Naive B cell (primary cell): ENCODE measurements around the gene GUF1. TPM values are rescaled to one million over a fixed set of nuclear protein-coding genes. Genes with fewer than 3 reads are reported as not detected.

Experiments used
- ATAC-seq, 2 donors: fragments of 150-1000 bp; cut with Tn5 transposase; 2 replicates each; pipeline ENCODE4 v1.10.0; 2021; ENCODE audit warnings: low read depth in 2 of 2, mild to moderate bottlenecking in 2 of 2, moderate library complexity in 2 of 2
- DNase-seq: peaks from one replicate; pipeline ENCODE4 v3.0.0; 2022
- H3K27ac Mint-ChIP-seq, 6 donors: one replicate each; pipeline ENCODE4 v1.8.0; 2020 to 2022; ENCODE audit warnings: mild to moderate bottlenecking in 6 of 6, mixed read lengths in 6 of 6, moderate library complexity in 5 of 6, inconsistent platforms in 2 of 6
- H3K27me3 Mint-ChIP-seq, 3 donors: one replicate each; pipeline ENCODE4 v1.8.0; 2021 to 2022; ENCODE audit warnings: mixed read lengths in 3 of 3, mild to moderate bottlenecking in 1 of 3
- H3K36me3 Mint-ChIP-seq, 2 donors: one replicate each; pipeline ENCODE4 v1.8.0; 2020 to 2022; ENCODE audit warnings: mixed read lengths in 2 of 2, inconsistent platforms in 1 of 2, mild to moderate bottlenecking in 1 of 2
- H3K4me1 Mint-ChIP-seq, 3 donors: one replicate each; pipeline ENCODE4 v1.8.0; 2020 to 2022; ENCODE audit warnings: mixed read lengths in 3 of 3, inconsistent platforms in 1 of 3, mild to moderate bottlenecking in 1 of 3, moderate library complexity in 1 of 3
- H3K4me3 Mint-ChIP-seq, 8 donors: one replicate each; pipeline ENCODE4 v1.8.0; 2020 to 2022; ENCODE audit warnings: mild to moderate bottlenecking in 8 of 8, mixed read lengths in 8 of 8, moderate library complexity in 8 of 8, inconsistent platforms in 2 of 8
- H3K9me3 Mint-ChIP-seq, 7 donors: one replicate each; pipeline ENCODE4 v1.8.0; 2020 to 2022; ENCODE audit warnings: mixed read lengths in 7 of 7, mild to moderate bottlenecking in 5 of 7, inconsistent platforms in 2 of 7, moderate library complexity in 1 of 7
- polyA plus RNA-seq, 6 donors: library from polyadenylated mRNA; unstranded; fragments of 300-500 nt; fragmentation: Illumina TruSeq; gene quantifications; one replicate each; pipeline ENCODE4 v1.2.3, GENCODE V29; 2021; ENCODE audit warnings: low read depth in 6 of 6

Gene GUF1
- polyA plus RNA-seq, 6 donors from 2014 or later: 6.6 to 19.6 (median 14.4) TPM

DNA sequence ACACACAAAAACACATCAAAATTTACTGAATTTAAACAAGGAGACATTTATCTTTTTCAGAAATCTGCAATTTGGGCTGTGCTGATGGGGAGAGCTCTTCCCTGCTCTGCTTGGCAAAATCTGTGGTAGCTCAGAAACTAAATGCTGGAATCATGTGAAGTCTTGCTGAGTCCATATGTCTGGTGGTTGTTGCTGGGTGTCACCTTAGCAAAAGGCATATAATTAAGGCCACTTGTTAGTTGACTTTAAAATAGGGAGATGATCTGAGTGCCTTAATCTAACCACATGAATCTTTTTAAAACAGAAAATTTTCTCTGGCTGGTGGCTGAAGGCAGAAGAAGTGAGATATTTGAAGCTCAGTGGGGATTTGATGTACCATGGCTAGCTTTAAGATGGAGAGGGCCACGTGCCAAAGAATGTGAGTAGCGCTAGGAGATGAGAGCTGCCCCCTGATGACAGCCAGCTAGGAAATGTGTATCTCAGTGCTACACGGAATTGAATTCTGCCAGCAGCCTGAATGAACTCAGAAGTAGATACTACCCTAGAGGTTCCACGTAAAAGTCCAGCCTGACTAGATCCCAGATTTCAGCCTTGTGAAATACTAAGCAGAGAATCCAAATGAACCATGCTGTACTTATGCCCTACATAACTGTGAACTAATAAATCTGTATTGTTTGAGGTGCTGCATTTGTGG lies 7.6 kb upstream of the GUF1 start:
- DNase-seq: no peak
- ATAC-seq: no peak
- Mint-ChIP-seq H3K27me3 (peaks cover 20 to 30% (median 26%) of the 10 kb centered on the region in 3 donors), H3K9me3 (no peaks in the 10 kb centered on the region), H3K4me3 (no peak overlapping the region), H3K36me3 (no peaks in the 10 kb centered on the region), H3K4me1 (no peaks in the 10 kb centered on the region), H3K27ac (no peak overlapping the region)

DNA sequence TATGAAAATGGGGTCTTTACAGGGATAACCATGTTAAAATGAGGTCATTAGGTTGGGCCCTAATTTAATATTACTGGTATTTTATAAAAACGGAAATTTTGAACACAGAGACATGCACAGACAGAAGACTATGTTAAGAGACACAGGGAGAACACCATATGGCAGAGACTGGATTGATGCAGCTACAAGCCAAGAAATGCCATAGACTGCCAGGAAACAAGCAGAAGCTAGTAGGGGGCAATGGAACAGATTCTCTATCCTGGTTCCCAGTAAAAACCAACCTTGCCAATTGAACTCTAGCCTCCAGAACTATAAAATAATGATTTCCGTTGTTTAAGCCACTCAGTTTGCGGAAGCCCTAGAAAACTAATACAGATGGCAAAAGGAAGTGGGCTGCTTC lies 6.6 kb upstream of the GUF1 start:
- no peak for DNase-seq
- peak overlapping the region in 1 of 8 donors; percentile 0 for H3K4me3 Mint-ChIP-seq
- no peak overlapping the region for H3K27ac Mint-ChIP-seq
- no peaks in the 10 kb centered on the region for H3K9me3 Mint-ChIP-seq
- peaks cover 20 to 30% (median 23%) of the 10 kb centered on the region in 3 donors for H3K27me3 Mint-ChIP-seq
- ATAC-seq: no peak
- peaks cover 0 to under 1% (median 0%) of the 10 kb centered on the region in 3 donors for H3K4me1 Mint-ChIP-seq
- H3K36me3 Mint-ChIP-seq: no peaks in the 10 kb centered on the region

DNA sequence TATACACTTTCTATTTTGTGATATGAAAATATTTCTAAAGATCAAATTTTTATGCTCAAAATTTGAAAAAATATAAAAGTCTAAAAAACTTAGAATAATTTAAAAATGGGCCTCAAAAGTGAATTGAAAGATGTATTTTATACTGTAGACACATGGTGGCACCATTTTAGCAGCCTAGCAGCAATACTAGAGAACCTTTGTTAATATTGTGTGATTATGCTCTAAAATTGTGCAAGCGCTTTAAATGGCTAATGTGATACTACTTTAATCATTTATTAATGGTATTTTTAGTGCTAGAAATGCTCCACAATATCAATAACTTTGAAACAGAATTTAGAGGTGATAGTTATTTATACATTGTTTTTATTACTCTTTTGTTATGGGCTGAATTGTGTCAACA lies 3.7 kb upstream of the GUF1 start:
- Mint-ChIP-seq H3K27me3 (peaks cover 11 to 16% (median 11%) of the 10 kb centered on the region in 3 donors), H3K36me3 (no peaks in the 10 kb centered on the region), H3K4me3 (no peak overlapping the region), H3K9me3 (no peaks in the 10 kb centered on the region), H3K27ac (peak overlapping the region in 1 of 6 donors; percentile 68), H3K4me1 (peaks cover 10 to 16% (median 13%) of the 10 kb centered on the region in 3 donors)
- ATAC-seq (no peak), DNase-seq (no peak)

DNA sequence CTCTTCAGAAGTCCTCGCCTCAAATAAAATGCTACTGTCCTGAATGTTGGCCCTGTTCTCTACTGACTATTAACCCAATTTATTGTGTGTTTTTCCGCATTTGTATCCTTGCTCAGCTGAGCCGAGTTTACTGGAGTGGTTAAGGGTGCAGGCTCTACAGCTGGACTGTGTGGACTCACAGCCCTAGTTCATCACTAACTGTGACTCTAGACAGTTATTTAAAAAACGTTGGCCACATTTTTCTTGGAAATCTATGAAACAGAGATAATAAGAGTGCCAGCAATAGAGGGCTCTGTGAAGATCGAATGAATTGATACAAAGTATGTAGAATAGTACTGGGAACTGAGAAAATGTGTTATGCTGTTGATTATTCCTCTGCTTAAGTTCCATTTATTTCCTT lies 2.9 kb upstream of the GUF1 start:
- DNase-seq: no peak
- no peaks in the 10 kb centered on the region for H3K9me3 Mint-ChIP-seq
- H3K4me1 Mint-ChIP-seq: peaks cover 10 to 16% (median 15%) of the 10 kb centered on the region in 3 donors
- peak overlapping the region in 1 of 8 donors; percentile 100 for H3K4me3 Mint-ChIP-seq
- ATAC-seq: no peak
- peaks cover 5 to 10% (median 10%) of the 10 kb centered on the region in 3 donors for H3K27me3 Mint-ChIP-seq
- peak overlapping the region in 1 of 6 donors; percentile 89 for H3K27ac Mint-ChIP-seq
- no peaks in the 10 kb centered on the region for H3K36me3 Mint-ChIP-seq

DNA sequence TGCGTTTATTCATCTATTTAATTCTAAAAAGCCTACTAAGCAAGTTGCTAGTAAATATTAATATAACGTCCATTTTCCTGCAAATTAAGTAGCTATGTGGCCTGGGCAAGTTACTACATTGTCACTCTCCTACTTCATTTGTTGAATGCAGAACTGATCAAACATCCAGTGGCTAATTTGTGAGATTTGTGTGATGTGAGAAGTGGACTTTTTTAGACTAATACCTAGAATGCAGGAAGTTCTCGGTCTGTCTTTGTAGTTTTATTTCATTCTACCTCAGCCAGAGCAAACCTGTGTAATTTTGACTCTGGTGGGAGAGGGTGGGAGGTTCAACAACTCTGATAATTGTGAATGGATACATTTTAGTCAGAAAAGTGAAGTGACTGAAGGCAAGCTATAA lies 840 bp downstream of the GUF1 start:
- peak; percentile 2 for DNase-seq
- H3K36me3 Mint-ChIP-seq: peaks cover 0 to 3% of the 10 kb centered on the region in 2 donors
- ATAC-seq: no peak
- peaks cover 16 to 19% (median 17%) of the 10 kb centered on the region in 3 donors for H3K4me1 Mint-ChIP-seq
- H3K4me3 Mint-ChIP-seq: peak overlapping the region; percentile 92 to 100 (median 98)
- H3K27ac Mint-ChIP-seq: peak overlapping the region; percentile 97 to 100 (median 99)
- no peaks in the 10 kb centered on the region for H3K9me3 Mint-ChIP-seq
- H3K27me3 Mint-ChIP-seq: no peaks in the 10 kb centered on the region

DNA sequence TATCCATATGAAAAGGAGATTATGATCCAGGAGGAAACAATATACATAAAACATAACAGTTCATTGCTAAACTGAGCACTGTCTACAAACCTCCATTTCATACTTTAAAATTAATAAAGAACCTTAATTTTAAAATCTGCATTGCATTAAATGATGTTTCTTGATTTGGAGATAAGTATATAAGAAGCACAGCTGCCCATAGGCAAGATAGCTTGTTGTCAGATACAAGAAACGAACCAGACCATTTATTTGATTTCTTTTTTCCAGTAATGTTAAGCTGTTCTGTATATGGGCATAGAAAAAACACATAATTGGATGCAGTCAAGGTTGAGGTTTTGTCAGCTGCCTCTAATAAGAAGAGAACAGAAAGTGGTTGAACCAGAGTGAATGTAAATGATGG lies 6.4 kb downstream of the GUF1 start:
- Mint-ChIP-seq H3K27me3 (no peaks in the 10 kb centered on the region), H3K36me3 (peaks cover 16 to 18% of the 10 kb centered on the region in 2 donors), H3K27ac (peak overlapping the region in 2 of 6 donors; percentile 13 to 23), H3K4me1 (peaks cover 7 to 11% (median 8%) of the 10 kb centered on the region in 3 donors), H3K4me3 (no peak overlapping the region), H3K9me3 (no peaks in the 10 kb centered on the region)
- ATAC-seq: no peak
- no peak for DNase-seq

DNA sequence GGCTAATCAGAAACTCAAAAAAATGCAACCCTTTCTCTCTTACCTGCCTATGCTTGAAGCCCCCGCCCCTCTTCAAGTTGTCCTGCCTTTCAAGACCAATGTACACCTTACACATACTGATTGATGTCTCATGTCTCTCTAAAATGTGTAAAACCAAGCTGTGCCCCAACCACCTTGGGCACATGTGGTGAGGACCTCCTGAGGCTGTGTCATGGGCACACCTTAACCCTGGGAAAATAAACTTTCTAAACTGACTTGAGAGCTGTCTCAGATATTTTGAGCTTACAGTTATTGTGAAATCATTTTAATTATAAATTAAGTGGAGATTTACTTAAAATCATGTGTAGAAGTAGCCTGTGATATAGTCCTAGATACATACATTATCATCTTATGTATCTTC lies 22.2 kb downstream of the GUF1 start:
- peaks cover 0 to 16% of the 10 kb centered on the region in 2 donors for H3K36me3 Mint-ChIP-seq
- ATAC-seq: no peak
- no peak for DNase-seq
- no peaks in the 10 kb centered on the region for H3K9me3 Mint-ChIP-seq
- H3K4me3 Mint-ChIP-seq: no peak overlapping the region
- H3K4me1 Mint-ChIP-seq: no peaks in the 10 kb centered on the region
- no peaks in the 10 kb centered on the region for H3K27me3 Mint-ChIP-seq
- peak overlapping the region in 2 of 6 donors; percentile 35 to 87 for H3K27ac Mint-ChIP-seq

DNA sequence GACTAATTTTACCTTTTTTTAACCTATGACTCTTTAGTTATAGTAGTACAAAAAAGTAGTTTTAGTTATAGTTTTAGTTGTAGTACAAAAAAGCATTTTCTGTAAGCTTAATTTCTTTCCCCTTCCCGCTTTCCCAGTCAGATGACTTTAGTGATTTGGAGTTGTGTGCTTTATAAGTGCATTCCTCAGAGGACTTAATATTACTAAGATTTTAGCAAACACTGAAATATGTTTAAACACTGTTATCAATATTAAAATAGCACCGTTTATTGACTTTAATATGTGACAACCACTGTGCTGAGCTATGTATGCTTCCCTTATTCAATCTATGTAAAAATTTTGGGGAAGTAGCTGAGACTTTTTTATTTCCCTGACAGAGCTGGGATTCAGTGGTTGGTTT lies 22.8 kb downstream of the GUF1 start:
- DNase-seq (no peak), ATAC-seq (no peak)
- Mint-ChIP-seq H3K4me3 (no peak overlapping the region), H3K27ac (peak overlapping the region in 2 of 6 donors; percentile 52 to 86), H3K36me3 (peaks cover 0 to 13% of the 10 kb centered on the region in 2 donors), H3K9me3 (no peaks in the 10 kb centered on the region), H3K4me1 (no peaks in the 10 kb centered on the region), H3K27me3 (no peaks in the 10 kb centered on the region)

DNA sequence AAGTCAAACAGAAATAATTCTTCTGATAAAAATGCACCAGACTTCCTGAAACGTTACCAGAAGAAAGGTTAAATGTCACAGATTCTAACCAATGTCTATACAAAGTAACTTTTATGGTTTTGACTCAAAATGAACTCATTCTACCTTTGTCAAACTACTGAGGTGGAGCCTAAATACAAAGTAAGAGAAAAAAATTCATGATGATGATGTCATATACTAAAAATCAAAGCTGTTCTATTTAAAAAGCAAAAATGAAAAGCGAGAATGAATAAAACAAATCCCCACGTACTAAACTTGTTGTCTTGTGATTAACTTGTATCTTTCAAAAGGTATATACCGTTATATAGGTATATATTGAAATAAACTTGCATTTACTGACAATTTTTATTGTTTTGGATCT lies 26.5 kb downstream of the GUF1 start:
- DNase-seq (no peak), ATAC-seq (no peak)
- H3K27ac Mint-ChIP-seq: no peak overlapping the region
- H3K4me3 Mint-ChIP-seq: no peak overlapping the region
- H3K36me3 Mint-ChIP-seq: peaks cover 0 to 4% of the 10 kb centered on the region in 2 donors
- H3K27me3 Mint-ChIP-seq: no peaks in the 10 kb centered on the region
- H3K4me1 Mint-ChIP-seq: peaks cover 0 to 5% (median 4%) of the 10 kb centered on the region in 3 donors
- H3K9me3 Mint-ChIP-seq: no peaks in the 10 kb centered on the region

DNA sequence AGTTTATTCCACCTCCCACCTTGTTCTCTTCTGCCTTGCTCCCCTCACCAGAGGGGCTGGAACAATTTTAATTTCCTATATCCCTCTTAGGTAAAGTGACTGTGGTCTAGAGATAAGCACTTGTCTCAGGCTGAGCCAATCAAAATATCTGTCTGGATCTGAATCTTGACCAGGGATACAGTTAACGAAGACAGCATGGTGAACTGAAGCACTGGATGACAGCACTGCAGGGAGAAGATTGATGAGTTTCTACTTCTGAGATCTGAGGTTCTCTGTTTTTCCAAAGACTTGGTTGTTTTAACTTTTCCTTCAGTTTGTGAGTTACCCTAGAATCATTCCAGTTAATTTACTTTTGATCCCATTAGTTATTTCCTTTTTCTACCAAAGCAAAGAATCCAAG lies 34.9 kb downstream of the GUF1 start:
- DNase-seq (no peak), ATAC-seq (no peak)
- Mint-ChIP-seq H3K27me3 (no peaks in the 10 kb centered on the region), H3K4me1 (peaks cover 0 to 5% (median 4%) of the 10 kb centered on the region in 3 donors), H3K36me3 (peaks cover 6 to 10% of the 10 kb centered on the region in 2 donors), H3K9me3 (no peaks in the 10 kb centered on the region), H3K27ac (no peak overlapping the region), H3K4me3 (no peak overlapping the region)

DNA sequence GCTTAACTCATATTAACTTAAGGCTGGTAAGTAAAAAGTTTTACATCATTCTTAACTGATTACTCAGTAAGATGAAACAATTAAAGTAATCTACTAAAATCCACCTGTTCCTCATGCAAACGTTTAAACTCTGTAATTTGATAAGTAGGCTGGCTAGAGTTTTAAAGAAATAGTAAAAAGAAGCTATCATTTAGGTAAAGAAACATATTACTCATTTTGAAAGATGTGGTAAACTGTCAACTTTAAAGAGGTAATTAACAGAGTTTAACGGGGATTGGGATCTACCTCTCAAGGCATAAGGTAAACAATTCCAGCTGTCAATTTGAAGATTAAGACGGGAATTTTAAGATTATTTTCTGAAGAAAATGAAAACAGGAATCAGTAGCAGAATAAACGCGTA lies 38.4 kb downstream of the GUF1 start:
- H3K4me1 Mint-ChIP-seq: peaks cover 0 to 11% (median 0%) of the 10 kb centered on the region in 3 donors
- no peak for DNase-seq
- no peak for ATAC-seq
- H3K27me3 Mint-ChIP-seq: no peaks in the 10 kb centered on the region
- H3K27ac Mint-ChIP-seq: no peak overlapping the region
- peaks cover 6 to 10% of the 10 kb centered on the region in 2 donors for H3K36me3 Mint-ChIP-seq
- H3K4me3 Mint-ChIP-seq: no peak overlapping the region
- H3K9me3 Mint-ChIP-seq: no peaks in the 10 kb centered on the region

DNA sequence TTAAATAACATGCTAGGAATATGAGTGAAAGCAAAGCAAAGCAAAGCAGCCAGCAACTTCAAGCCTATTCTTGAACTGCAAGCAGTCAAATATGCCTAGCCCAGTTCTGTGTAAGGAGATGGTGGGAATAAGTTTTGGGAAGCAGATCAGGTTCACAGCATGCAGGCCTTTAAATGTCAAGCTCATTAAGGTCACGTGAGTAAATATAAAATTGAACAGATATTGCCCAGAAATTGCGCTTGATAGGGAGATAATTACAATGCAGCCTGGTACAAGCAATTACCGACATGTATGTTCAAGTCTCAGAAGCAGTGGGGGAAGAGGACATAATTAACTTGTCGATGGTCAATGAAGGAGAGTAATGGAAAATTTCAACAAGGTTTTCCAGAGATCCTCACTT lies 42.2 kb downstream of the GUF1 start:
- no peak overlapping the region for H3K4me3 Mint-ChIP-seq
- H3K36me3 Mint-ChIP-seq: peaks cover 0 to 5% of the 10 kb centered on the region in 2 donors
- peaks cover 8 to 33% (median 21%) of the 10 kb centered on the region in 3 donors for H3K4me1 Mint-ChIP-seq
- H3K9me3 Mint-ChIP-seq: no peaks in the 10 kb centered on the region
- no peak overlapping the region for H3K27ac Mint-ChIP-seq
- no peaks in the 10 kb centered on the region for H3K27me3 Mint-ChIP-seq
- no peak for ATAC-seq
- no peak for DNase-seq

DNA sequence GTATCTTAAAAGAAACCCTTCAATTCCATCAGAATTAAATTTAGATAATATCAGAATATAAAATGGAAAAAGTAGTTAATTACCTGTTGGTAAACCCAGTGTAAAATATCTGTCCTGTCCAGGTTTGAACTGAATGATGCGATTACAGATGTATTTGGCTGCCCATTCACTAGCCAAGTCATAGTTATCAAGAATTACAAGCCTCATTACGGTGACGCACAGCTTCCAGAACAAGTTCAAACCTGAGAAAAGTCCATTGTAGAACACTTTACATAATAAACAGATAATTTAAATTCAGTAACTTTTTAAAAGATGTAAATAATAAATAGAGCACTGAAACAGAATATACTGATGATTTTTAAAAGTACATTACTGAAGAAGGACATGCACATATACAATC lies 43.8 kb downstream of the GUF1 start:
- H3K27me3 Mint-ChIP-seq: no peaks in the 10 kb centered on the region
- no peak for ATAC-seq

DNA sequence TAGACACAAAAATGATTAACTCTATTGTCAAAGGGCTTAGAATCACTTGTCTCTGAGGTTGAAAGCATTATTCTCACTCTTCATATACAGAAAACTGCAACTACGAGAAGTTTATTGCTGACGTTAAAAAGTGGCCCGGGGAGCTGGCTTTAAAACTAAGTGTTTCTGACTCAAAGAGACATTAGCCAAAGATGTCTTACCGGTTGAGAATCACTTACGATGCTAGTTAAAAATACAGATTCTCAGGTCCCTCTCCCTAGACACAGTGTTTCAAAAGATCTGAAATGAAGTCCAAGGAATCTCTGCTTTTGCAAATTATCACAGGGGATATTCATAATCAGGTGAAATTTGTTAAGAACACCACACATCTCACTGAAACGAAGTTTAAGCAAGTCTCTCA lies 46.9 kb downstream of the GUF1 start:
- H3K36me3 Mint-ChIP-seq: peaks cover 0 to 5% of the 10 kb centered on the region in 2 donors
- ATAC-seq (no peak), DNase-seq (no peak)
- H3K27ac Mint-ChIP-seq: peak overlapping the region in 3 of 6 donors; percentile 47 to 95 (median 78)
- no peaks in the 10 kb centered on the region for H3K9me3 Mint-ChIP-seq
- H3K27me3 Mint-ChIP-seq: no peaks in the 10 kb centered on the region
- peaks cover 25 to 52% (median 39%) of the 10 kb centered on the region in 3 donors for H3K4me1 Mint-ChIP-seq
- H3K4me3 Mint-ChIP-seq: peak overlapping the region; percentile 77 to 99 (median 94)

More for the DNA sequence above, 43.8 kb downstream of the GUF1 start:
- Mint-ChIP-seq H3K27ac (no peak overlapping the region), H3K4me3 (no peak overlapping the region), H3K4me1 (peaks cover 19 to 47% (median 33%) of the 10 kb centered on the region in 3 donors), H3K36me3 (peaks cover 0 to 5% of the 10 kb centered on the region in 2 donors), H3K9me3 (no peaks in the 10 kb centered on the region)
- no peak for DNase-seq
